Skeletal muscle cell (primary cell): Measurements from ENCODE around the gene ITPRID2.

ENCODE experiments used
- DNase-seq: peaks from one replicate; pipeline ENCODE4 v3.0.0-alpha.2; 2010; ENCODE audit warnings: low read depth
- H3K4me3 ChIP-seq: 2 replicates; pipeline ENCODE4 v1.5.1; 2011; ENCODE audit warnings: low read depth, mild to moderate bottlenecking, control low read depth, low read length, moderate library complexity

ITPRID2 gene

GRCh38 chr2:181910028-181910831 is 18.7 kb downstream of the ITPRID2 start:
- no peak overlapping the region for H3K4me3 ChIP-seq
- DNase-seq: no peak

- no peak overlapping the region for H3K4me3 ChIP-seq
- no peak for DNase-seq
Observed at GRCh38 chr2:181911830-181912229, 20.3 kb downstream of the ITPRID2 start.

GRCh38 chr2:181915102-181915501 is 23.6 kb downstream of the ITPRID2 start:
- H3K4me3 ChIP-seq: no peak overlapping the region
- no peak for DNase-seq

GRCh38 chr2:181916726-181917718 is 25.5 kb downstream of the ITPRID2 start:
- no peak overlapping the region for H3K4me3 ChIP-seq
- no peak for DNase-seq

GRCh38 chr2:181918188-181918587 is 26.7 kb downstream of the ITPRID2 start:
- no peak overlapping the region for H3K4me3 ChIP-seq
- DNase-seq: no peak

- DNase-seq: no peak
- H3K4me3 ChIP-seq: no peak overlapping the region
Observed at GRCh38 chr2:181923121-181923520, 31.6 kb downstream of the ITPRID2 start.

GRCh38 chr2:181924336-181924735 is 32.8 kb downstream of the ITPRID2 start:
- DNase-seq: no peak

GRCh38 chr2:181934694-181935093 is 43.2 kb downstream of the ITPRID2 start:
- DNase-seq: no peak
- no peak overlapping the region for H3K4me3 ChIP-seq

More at GRCh38 chr2:181924336-181924735, 32.8 kb downstream of the ITPRID2 start:
- no peak overlapping the region for H3K4me3 ChIP-seq

GRCh38 chr2:181937473-181937872 is 45.9 kb downstream of the ITPRID2 start:
- no peak for DNase-seq
- no peak overlapping the region for H3K4me3 ChIP-seq

GRCh38 chr2:181943411-181944124 is 52.0 kb downstream of the ITPRID2 start:
- DNase-seq: no peak
- no peak overlapping the region for H3K4me3 ChIP-seq

GRCh38 chr2:181944164-181944913 is 52.8 kb downstream of the ITPRID2 start:
- H3K4me3 ChIP-seq: no peak overlapping the region
- DNase-seq: no peak

- DNase-seq: no peak
- H3K4me3 ChIP-seq: no peak overlapping the region
Observed at GRCh38 chr2:181944914-181945291, 53.4 kb downstream of the ITPRID2 start.

GRCh38 chr2:181946444-181947127 is 55.1 kb downstream of the ITPRID2 start:
- no peak overlapping the region for H3K4me3 ChIP-seq
- no peak for DNase-seq

- no peak overlapping the region for H3K4me3 ChIP-seq
- no peak for DNase-seq
Observed at GRCh38 chr2:181947273-181947672, 55.7 kb downstream of the ITPRID2 start.

GRCh38 chr2:181948227-181948626 is 56.7 kb downstream of the ITPRID2 start:
- H3K4me3 ChIP-seq: no peak overlapping the region
- no peak for DNase-seq

- no peak overlapping the region for H3K4me3 ChIP-seq
- no peak for DNase-seq
Observed at GRCh38 chr2:181949047-181949446, 57.5 kb downstream of the ITPRID2 start.

GRCh38 chr2:181952404-181953226 is 61.1 kb downstream of the ITPRID2 start:
- no peak for DNase-seq
- H3K4me3 ChIP-seq: no peak overlapping the region
